Right kidney (tissue), 1 donor: ENCODE results near the gene LHX3.
"Not testable (repeated sequence)": the region's sequence is repeated elsewhere in the genome, so short reads cannot be mapped to it uniquely, and the experiment has no call there.

Experiments used
- DNase-seq: peaks from one replicate; pipeline ENCODE4 v3.0.0-alpha.2; 2016

LHX3 gene

GRCh38 chr9:136152931-136153330 lies 52.0 kb downstream of the LHX3 start:
- no peak for DNase-seq

GRCh38 chr9:136152543-136152866 lies 52.4 kb downstream of the LHX3 start:
- no peak for DNase-seq

- no peak for DNase-seq
These were observed 52.9 kb downstream of the LHX3 start for GRCh38 chr9:136151848-136152542.

GRCh38 chr9:136151214-136151804 lies 53.6 kb downstream of the LHX3 start:
- no peak for DNase-seq

- not testable (repeated sequence) for DNase-seq
These were observed 54.2 kb downstream of the LHX3 start for GRCh38 chr9:136150664-136151213.

- no peak for DNase-seq
These were observed 55.1 kb downstream of the LHX3 start for GRCh38 chr9:136149853-136150252.

- no peak for DNase-seq
These were observed 55.6 kb downstream of the LHX3 start for GRCh38 chr9:136149337-136149736.

GRCh38 chr9:136148766-136149165 lies 56.2 kb downstream of the LHX3 start:
- DNase-seq = no peak

- DNase-seq = peak; percentile 68
These were observed 56.8 kb downstream of the LHX3 start for GRCh38 chr9:136147890-136148714.

GRCh38 chr9:136147038-136147889 lies 57.7 kb downstream of the LHX3 start:
- no peak for DNase-seq
